CD4-positive, alpha-beta T cell treated with Interleukin-15 for 1 hour (primary cell): ENCODE measurements around the gene OLFM4.

ENCODE experiments used
- DNase-seq: peaks from one replicate; pipeline ENCODE4 v3.0.0-alpha.2; 2020

OLFM4 gene

GRCh38 chr13:53068585-53069520 is 40.2 kb downstream of the OLFM4 start:
- DNase-seq, result no peak

GRCh38 chr13:53069800-53070199 is 41.2 kb downstream of the OLFM4 start:
- DNase-seq, result no peak

- DNase-seq, result no peak
These were observed 45.1 kb downstream of the OLFM4 start for GRCh38 chr13:53073711-53074110.

GRCh38 chr13:53074114-53074513 is 45.5 kb downstream of the OLFM4 start:
- no peak for DNase-seq

- DNase-seq, result no peak
These were observed 46.9 kb downstream of the OLFM4 start for GRCh38 chr13:53075356-53076041.

- no peak for DNase-seq
These were observed 51.1 kb downstream of the OLFM4 start for GRCh38 chr13:53079691-53080090.

- no peak for DNase-seq
These were observed 60.3 kb downstream of the OLFM4 start for GRCh38 chr13:53088871-53089270.

- DNase-seq, result no peak
These were observed 61.3 kb downstream of the OLFM4 start for GRCh38 chr13:53089951-53090350.

GRCh38 chr13:53090461-53090860 is 61.8 kb downstream of the OLFM4 start:
- no peak for DNase-seq

GRCh38 chr13:53092931-53093330 is 64.3 kb downstream of the OLFM4 start:
- DNase-seq, result no peak

- DNase-seq, result no peak
These were observed 69.8 kb downstream of the OLFM4 start for GRCh38 chr13:53098455-53098854.

- DNase-seq, result no peak
These were observed 71.9 kb downstream of the OLFM4 start for GRCh38 chr13:53100394-53101063.
